GM20000 (cell line): ENCODE data around the gene P4HA3.

Experiments
- DNase-seq: peaks from one replicate; pipeline ENCODE4 v3.0.0; 2012; ENCODE audit warnings: low spot score
- CTCF ChIP-seq: IDR thresholded peaks from 2 replicates; pipeline ENCODE4 v1.5.1; 2012; ENCODE audit warnings: mild to moderate bottlenecking, control low read depth; ENCODE audit errors: extremely low read depth, missing control alignments

The P4HA3 gene

GRCh38 chr11:74226907-74227306 lies 84.5 kb downstream of the P4HA3 start:
- no peak for DNase-seq
- no peak for TF ChIP-seq CTCF

DNA sequence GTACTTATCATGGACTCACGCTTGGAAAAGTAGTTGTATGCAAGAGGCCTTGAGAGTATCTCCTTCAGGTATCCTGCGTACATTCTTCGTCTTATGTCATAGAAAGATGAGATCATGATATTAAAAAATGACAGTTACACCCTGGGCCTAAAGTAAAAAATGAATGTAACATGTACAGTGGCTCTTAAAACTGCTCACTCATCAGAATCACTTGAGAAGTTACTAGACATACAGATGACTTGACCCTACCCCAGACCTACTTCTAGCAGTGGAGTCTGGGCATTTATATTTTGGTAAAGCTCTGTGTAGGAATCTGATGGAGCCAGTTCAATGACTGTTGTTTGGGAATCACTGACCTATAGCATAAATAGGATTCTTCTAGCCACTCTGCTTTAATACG lies 85.9 kb downstream of the P4HA3 start:
- no peak for TF ChIP-seq CTCF

DNA sequence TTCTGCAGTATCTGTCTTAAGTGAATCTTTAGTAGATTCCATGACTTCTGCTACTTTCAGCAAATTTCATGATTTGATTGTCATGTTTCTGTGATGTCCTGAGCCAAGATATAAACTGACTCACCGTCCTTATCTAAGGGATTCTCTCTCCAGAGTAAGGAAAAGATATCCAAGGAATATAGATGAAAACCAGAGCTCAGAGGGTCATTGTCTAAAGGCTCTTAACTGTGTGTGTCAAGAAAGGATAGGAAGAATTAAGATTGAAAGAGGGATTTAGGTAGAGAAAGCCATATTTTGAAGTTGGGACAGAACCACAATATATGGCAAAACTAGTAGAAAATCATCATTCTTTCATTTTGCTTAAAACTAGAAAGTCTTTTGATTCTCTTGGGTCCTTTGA lies 89.6 kb downstream of the P4HA3 start:
- no peak for DNase-seq
- TF ChIP-seq CTCF = no peak

More for the DNA sequence above, 85.9 kb downstream of the P4HA3 start:
- DNase-seq = no peak

GRCh38 chr11:74220376-74220775 lies 91.1 kb downstream of the P4HA3 start:
- no peak for TF ChIP-seq CTCF
- no peak for DNase-seq
